Activated T-cell treated with anti-CD3 and anti-CD28 coated beads for 4 hours (primary cell): ENCODE data around the gene CCDC88C.
"Not testable (repeated sequence)": the region's sequence is repeated elsewhere in the genome, so short reads cannot be mapped to it uniquely, and the experiment has no call there.

Experiments
- DNase-seq: peaks from one replicate; pipeline ENCODE4 v3.0.0-alpha.2; 2020

CCDC88C gene

DNA sequence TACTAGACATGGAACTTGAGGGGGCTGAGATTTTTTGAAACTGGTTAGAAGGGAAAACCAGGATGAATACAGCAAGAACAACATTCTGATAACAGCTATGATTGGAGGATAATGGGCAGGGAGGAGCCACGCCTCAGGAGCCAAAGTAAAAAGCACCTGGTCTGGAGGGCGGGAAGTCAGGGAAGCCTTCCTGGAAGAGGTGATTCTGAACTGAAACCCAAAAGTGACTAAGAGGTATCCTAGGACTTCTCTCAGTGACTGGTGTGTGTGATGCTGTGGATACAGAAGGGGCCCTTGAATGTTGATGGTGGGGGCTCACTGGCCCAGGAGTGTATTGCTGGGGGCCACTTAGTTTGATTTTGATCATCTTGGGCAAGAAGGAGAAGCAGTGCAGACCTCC lies 154.3 kb downstream of the CCDC88C start:
- DNase-seq: no peak

DNA sequence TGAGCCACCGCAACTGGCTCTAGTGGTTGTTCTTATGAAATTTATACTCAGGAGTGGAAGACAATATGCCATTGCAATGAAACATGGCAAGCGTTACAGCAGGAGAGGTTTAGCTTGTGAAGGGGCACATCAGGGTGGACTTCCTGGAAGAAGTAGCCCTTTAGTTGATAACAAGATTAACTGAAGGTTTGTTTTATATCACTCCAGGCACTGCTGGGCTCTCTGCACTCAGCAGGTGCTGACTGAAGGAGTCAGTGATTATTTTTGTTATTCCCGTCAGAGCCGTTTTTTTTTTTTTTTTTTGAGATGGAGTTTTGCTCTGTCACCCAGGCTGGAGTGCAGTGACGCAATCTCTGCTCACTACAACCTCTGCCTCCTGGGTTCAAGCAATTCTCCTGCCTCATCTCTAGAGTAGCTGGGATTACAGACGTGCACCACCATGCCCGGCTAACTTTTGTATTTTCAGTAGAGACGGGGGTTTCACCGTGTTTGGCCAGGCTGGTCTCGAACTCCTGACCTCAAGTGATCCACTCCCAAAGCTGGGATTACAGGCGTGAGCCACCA lies 155.6 kb downstream of the CCDC88C start:
- no peak for DNase-seq

DNA sequence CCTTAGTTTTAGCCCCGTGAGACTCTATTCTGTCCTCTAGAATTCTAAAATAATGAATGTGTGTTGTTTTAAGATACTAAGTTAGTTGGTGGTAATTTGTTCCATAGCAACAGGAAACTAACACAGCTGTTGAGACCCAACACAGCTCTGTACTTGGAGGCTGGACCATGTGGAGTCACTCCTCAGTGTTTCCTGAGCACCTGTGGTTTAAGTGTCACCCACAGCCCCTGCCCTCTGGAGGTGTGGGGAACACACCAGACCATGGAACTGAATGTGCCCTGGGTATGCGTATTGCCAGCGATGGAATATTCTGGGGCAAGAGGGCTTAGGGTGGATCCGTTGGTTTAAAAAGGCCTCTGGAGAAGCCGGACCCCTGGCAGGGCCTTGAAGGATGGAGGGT lies 156.5 kb downstream of the CCDC88C start:
- DNase-seq: no peak

DNA sequence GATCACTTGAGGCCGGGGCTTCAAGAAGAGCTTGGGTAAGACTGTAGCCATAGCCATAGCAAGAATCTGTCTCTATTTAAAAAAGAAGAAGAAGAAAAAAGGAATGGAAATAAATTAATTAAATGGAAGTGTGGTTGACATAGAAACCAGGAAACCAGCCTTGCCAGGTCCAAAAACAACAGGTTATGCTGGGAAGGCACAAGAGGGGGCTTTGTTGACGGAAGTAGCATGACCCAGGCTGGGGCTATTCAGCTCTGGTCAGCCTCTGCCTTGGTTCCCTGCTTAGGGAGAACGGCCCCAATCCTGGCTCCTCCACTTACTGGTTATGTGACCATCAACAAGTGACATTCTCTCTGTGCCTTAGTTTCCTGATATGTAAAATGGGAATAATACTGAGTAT lies 158.7 kb downstream of the CCDC88C start:
- DNase-seq: no peak

DNA sequence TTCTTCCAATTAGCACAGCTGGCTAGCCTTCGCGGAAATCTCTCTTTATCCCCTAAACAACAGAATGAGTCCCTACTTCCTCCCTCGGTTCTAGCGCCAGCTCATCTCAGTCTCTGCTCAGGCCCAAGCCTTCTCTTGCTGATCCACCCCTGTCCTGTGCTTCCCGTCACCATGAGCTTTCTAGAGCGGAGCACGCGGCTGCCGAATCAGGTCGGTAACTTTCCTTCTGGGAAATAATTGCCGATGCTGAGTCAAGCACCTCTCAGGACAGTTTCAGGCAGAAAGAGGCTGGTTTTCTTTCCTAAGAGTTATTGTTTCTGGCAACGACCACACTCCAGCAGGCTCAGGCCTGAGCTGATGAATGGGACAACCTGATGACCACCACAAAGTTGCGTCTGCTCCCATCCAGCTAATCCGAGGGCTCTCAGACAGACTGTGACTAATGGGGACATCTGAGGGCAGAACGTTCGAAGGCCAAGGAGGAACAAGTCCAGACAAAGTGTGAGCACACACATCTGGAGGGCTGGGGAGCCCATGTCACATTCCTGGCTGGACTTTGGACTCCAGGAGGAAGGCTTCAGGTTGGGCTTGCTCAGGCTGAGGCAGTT lies 159.5 kb downstream of the CCDC88C start:
- DNase-seq: no peak

DNA sequence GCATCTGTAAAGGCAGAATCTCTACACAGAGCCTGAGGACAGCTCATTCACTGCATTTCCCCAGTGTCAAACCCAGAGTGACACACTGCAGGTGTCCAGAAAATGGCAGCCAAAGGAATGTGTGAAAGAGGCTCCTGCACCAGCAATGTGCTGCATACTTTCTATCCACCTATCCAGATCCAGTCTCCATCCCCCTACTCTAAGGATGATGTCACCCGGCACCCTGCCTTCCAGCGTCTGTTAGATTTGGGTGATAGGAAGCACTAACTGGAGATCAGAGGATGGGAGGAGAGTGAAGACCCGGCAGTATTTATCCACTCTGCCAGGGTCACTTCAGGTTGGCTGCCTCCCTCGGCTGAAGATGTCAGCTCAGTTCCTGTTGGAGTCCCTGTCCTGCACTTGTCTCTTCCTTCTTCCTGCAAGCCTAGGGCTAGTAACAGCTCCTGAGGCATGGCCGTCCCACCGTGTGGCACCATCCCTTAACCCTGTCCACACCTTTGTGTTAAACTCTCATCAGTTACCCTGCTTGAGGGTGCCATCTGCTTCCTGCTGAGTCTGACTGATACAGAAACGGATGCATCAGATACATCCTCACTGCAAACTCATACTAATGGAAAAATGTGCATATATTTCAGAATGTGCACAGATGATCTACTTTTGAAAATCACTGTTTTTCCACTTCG lies 160.2 kb downstream of the CCDC88C start:
- DNase-seq: no peak

DNA sequence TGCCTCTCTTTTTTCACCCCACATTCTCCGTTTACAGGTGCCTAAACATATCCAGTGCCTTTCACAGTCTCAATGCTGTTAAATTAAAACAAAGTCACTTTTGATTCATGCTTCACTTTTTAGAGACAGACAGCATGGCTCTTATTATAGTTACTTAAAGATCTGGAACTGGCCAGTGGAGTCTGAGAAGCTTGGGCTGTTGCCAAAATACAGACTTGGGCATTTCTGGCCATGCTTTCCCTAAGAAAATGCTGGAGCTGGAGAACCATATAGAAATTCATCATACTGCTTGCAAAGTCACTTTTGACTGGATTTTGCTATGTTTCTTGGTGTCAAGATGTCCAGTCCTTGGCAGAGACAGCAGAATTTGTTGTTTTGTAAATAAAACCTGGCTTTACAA lies 161.0 kb downstream of the CCDC88C start:
- DNase-seq: no peak

DNA sequence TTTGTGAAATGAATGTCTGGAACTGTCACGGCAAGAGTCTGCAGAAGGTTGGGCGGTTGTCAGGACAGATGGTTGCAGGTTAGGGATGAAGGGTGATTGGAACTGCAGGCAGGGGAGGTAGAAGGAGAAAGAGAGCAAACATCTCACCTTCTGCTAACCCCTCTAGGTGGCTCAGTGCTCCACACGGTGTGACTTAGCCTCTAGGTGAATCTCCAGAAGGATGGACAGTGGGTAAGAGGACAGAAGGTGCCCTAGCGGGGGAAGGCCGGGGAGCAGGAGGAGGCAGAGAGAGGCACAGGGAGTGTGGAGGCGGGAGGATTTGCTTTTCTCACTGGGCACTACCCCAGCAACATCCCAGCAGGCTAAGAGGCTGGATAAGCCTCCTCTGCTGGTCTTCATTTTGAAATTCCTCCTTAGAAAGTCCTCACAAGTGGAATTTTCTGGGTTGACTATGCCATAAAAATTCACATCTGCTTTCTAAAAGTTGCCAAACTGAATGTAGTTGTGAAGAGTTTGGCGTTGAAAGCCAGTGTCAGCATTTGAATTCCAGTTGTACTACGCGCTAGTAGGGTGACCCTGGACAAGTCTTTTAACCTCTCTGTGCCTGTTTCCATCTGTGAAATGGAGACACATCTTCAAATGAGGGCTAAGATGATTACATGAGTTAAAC lies 162.5 kb downstream of the CCDC88C start:
- no peak for DNase-seq

DNA sequence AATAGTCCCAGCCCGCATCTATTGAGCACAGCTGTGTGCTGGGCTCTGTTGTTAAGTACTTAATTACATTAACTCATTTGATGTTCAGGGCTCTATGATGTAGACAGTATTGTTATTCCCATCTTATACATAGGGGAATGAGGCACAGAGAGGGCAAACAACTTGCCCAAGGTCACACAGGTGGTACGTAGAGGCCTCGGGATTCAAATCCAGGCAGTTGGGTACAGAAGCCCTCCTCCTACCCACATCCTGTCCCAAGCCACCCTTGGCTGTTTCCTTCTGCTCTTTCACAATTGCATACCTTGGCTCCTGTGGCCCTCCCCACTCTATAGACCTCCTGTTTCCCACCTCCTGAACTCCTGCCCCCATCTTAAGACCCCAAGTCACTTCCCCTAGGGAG lies 163.2 kb downstream of the CCDC88C start:
- no peak for DNase-seq

DNA sequence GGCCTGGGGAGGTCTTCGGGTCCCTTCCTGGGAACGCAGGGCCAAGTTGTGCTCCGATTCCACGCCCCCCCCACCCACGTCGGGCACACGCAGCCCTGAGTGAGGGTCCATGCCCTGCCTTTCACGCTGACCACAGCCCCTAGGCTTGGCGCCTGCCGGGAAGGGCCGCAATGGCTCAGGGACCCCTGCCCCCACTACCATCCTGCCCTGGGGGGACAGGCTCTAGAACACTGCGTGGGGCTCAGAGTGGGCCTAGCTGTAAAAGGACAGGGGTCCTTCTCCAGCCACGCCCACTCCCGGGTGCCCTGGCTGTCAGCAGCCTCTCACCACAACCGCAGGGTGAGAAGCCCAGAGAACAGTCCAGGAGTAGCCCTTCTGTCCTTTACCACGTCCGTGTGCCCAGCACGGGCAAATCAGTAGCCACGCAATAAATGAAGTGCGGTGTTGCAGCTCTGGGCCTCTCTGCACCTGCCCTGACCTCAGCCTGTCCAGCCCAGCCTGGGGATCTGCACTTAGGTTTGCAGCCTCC lies 163.8 kb downstream of the CCDC88C start:
- DNase-seq: no peak

DNA sequence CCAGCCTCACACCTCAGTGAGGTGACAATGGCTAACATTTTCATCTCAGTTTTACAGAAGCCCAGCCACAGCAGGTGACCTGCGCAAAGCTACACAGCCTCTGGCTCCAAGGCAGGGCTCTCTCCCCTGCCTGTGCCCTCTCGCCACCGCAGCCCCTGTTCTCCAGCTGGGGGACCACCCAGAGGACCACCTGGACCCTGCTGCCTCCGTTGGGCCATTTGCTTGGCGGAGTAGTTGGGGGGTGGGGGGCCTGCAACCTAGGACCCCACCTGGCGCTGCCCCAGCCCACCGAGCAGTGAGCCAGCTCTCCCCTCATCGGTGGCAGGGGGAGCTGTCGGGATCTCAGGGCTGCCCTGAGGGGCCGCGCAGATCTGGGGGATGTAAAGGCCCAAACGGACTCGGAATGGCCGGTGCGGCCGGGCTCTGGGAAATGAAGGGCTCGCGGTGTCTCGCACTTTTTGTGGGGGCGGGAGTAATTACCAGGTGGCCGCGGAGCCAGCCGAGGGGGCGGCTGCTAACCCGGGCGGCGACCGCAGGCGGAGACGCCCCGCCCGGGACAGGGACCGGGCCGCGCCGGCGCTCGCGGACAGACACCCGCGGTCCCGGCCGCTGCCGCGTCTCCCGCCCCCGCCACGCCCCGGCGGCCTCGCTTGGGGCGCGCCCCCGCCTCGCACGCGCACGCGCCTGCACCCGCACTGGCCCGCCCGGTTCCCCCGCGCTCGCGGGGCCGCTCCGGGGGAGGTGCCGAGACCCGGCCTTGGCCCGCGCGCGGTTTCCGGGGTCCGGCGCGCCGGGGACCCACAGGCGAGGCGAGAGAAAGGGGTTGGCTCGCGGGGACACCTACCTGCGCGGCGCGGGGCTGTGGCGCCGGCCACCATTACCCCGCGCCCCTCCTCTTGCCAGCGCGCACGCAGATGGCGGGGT lies 164.5 kb downstream of the CCDC88C start:
- DNase-seq: no peak

DNA sequence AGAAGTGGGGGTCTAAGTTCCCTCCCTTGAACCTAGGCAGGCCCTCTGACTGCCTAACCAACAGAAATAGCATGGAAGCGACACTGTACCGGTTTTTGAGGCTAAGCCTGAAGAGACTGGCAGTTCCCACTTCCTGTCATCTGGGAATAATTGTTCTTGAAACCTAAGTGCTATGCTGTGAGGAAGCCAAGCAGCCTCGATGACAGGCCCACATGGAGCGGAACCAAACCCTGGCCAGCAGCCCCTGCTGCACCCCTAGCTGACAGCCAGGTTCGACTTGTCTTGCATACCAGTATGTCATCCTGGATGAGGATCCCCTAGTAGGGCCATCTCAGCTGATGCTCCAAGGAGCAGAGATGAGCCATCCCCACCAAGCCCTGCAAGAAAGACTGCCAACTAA lies 166.7 kb downstream of the CCDC88C start:
- DNase-seq: no peak

DNA sequence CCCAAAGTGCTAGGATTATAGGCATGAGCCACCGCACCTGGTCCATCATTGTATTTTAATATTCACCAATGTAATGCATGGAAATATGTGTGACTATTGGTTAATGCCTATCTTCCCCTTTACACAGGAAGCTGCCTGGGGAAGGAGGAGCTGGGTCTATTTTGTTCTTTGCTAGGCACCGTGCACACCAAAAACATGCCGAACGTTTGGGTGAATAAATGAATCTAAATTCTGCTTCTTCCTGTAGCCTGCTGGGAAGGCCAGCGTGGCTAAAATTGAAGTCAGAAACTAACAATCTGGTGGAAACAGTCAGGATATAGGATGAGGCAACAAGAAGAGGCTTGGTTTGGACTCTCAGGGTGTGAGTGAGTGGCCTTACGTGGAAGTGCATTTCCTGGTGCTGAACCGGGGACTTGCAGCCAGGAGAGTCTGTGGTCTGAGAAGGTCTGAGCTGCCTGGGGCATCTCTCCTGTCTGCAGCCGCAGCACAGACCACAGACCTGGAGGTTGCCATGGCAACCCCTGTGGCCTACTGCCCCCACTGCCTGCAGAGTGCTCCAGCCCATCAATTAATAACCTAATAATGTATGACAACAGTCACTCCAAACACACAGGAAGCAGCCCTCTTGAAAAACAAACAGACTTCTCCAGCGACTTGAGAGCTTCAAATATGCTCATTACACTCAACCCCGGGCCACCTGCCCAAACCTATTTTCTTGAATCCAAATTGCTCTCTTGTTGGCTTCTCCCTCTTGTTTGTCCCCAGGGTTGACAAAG lies 167.6 kb downstream of the CCDC88C start:
- DNase-seq: no peak

DNA sequence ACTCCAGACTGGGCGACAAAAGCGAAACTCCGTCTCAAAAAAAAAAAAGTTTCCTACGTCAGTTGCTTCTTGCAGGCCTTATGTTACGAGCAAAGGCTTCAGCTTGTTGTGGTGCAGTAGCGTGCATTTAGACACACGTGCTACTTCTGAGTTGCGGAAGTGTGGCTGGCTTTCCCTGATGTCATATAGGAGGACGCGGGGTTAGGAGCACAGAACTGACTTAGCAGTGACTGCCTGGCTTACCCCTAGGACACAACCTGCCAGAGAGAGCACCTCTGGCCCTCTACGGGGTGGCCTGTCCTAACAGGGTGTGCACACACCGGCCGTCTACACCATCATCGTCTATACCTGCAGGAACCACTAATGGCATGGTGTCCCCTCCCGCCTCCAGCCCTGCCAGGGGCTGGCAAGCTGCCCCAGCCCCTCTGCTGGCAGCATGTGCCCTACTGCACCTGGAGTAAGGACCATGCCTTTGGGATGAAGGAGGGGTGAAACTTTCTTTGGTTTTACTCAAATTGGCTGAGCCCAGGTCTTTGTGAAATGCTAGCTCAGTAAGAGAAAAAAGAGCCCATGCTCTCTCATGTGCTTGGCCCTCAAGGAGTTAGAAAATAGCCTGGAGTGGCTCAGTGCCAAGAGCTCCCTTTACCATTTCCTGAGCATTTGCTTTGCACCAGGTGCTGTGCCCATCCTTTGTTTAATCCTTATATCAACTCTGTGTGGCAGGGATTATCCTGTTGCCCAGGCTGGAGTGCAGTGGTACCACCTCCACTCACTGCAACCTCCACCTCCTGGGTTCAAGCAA lies 171.4 kb downstream of the CCDC88C start:
- peak; percentile 51 for DNase-seq

DNA sequence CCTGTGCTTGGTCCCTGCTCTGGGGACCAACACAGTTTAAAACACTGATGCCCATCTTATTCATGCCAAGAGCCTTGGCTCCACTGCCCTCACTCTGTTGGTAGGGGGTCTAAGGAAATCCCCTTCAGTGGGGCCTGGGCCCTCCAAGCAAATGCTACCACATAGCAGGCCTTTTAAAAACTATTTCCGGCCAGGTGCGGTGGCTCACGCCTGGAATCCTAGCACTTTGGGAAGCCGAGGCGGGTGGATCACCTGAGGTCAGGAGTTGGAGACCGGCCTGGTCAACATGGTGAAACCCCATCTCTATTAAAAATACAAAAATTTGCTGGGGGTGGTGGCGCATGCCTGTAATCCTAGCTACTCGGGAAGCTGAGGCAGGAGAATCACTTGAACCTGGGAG lies 172.0 kb downstream of the CCDC88C start:
- not testable (repeated sequence) for DNase-seq

DNA sequence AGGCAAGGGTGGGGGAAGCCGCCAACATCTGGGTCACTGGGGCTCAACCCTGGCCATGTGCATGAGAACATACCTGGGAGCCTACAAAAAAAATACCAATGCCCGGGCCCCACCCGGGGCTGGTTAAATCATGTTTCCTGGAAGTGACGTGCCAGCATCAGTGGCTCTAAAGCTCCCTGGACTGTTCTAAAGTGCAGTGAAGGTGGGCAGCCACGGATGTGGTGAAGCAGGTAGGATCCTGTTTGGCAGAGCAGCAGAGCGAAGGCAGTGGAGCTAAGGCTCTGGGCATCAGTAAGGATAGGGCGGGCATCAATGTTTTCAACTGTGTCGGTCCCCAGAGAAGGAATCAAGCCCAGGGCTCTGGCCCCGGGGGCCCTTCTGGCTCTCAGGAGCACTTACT lies 172.6 kb downstream of the CCDC88C start:
- DNase-seq: peak; percentile 66

DNA sequence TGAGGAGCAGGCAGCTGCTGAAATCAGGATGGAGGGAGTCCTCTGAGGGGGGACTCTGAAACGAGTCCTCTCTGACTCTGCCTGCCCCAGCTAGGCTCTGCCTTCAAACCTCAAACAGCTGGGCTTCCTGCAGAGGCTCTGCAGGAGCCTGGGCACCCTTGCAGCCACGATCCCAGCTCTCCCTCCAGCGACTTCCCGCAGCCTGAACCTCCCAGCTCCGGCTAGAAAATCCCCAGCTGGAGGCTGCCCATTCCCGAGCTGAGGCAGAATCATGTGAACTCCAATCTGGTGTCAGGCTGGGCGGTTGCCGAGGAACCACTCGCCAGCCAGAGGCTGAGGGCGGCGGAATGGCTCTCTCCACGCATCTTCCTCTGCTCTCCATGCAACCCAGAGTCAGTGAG lies 173.1 kb downstream of the CCDC88C start, which contains the start of gene GPR68:
Gene GPR68, minus strand, starts transcription at position 204 of the 401 bp plus-strand sequence. CDS start 9,654 bp downstream, outside the sequence.
- DNase-seq: no peak

DNA sequence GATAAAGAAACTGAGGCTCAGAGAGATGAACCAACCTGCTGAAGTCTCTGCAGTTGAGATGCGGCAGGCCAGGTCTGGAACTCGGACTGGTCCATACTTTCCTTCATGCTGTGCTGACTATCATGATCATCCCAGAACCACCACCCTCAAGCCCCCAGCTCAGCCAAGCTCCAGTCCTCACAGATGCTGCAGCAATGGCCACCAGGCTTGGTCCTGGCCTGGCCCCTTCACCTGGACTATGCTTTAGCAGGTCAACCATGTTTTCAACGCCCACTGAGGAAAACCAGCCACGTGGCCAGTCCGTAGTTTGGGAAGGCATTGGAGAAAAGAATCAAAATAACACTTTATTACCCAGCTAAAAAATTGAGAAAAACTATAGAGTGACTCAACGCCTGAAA lies 174.5 kb downstream of the CCDC88C start:
- DNase-seq: no peak

DNA sequence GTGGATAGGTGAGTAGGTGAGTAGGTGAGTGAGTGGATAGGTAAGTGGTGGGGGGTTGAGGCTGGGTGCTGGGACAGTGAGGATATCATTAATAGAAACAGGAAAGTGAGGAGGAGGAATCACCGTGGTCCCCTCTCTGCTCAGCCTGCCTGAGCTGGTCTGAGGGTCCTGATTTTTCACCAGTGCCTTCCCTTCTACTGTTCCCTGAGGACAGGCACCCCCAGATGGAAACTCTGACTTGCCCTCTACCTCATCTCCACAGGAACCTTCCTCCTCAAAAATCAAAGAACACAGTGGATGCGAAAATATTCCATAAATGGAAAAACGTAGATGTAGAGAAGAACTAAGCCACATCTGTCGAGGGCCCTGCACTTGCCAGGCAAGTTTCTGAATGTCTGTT lies 175.0 kb downstream of the CCDC88C start:
- no peak for DNase-seq

DNA sequence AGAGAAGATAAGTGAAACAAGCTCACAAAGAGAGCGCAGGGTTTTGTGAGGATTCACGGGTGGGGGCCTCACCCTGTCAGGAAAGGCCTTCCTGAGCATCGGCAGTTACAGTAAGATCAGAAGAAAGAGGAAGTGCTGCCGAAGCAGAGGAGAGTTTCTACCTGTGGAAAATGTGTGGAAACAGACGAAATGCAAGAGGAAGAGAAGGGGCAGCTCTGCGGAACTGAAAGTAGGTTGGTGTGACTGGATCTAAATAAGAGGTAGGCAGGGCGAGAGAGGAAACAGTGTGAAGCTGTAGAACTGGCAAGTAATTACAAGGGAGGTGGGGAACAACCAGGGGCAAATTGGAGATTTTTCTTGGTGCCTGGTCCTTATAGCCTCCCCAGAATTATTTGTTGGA lies 175.8 kb downstream of the CCDC88C start:
- no peak for DNase-seq

DNA sequence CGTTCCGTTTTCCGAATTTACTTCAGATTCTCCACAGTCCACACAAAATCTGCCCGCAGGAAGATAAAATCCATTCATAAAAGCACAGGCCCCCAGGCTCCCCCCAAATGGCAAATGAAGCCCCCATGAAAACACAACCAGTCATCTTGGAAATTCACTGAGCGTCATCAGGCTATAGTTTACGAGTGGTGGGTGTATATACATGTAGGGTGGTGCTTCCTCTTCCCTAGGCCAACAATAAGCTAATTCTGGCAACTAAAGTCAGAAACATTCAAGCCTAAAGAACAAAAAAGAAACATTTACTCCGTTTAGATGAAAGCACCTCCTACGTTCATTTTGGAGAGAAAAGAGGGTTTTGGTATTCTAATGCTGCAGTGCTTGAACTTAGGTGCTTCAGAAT lies 179.0 kb downstream of the CCDC88C start:
- no peak for DNase-seq
